HCT116 (cell line): ENCODE results near the gene DLG5. TPM values are rescaled to one million over a fixed set of nuclear protein-coding genes. Genes with fewer than 3 reads are reported as not detected.

Source experiments
- ATAC-seq: fragments of 200-7000 bp; cut with Tn5 transposase; 2 replicates; pipeline ENCODE4 v1.9.1; 2020; ENCODE audit warnings: mild to moderate bottlenecking, moderate library complexity
- BruUV-seq: library from RNA; stranded (reverse); fragments of 400-500 nt; replicated peaks from 2 replicates; lab custom pipeline; 2021; lab: Mats Ljungman, UMichigan
- CTCF ChIA-PET: fragments of 300-600 bp; sonication (Branson Sonifier 250); formaldehyde crosslinking; loops from one replicate; lab custom pipeline; 2021; ENCODE audit warnings: antibody characterized with exemption; lab: Charles Lee
- POLR2A ChIA-PET: fragments of 300-600, 350-600 bp; sonication (Branson Sonifier 250); formaldehyde crosslinking; loops from one replicate; lab custom pipeline; 2021; ENCODE audit warnings: antibody characterized with exemption; lab: Charles Lee
- RAD21 ChIA-PET, 2 experiments: fragments of 300-600 bp; sonication (Branson Sonifier 250); formaldehyde crosslinking; loops; one replicate each; lab custom pipeline; 2023; ENCODE audit warnings: low total read pairs in 2 of 2; ENCODE audit not compliant: uncharacterized antibody in 2 of 2, unreplicated experiment in 2 of 2, low non-redundant PET in 1 of 2; lab: Charles Lee
- DNase-seq: peaks from one replicate; pipeline ENCODE4 v3.0.0-alpha.2; 2010; ENCODE audit warnings: low read depth, low spot score
- H2AFZ ChIP-seq: fragments of 200-600 bp; shearing (Covaris generic), sonication (generic); 2 replicates; pipeline ENCODE4 v1.6.1; 2017; ENCODE audit warnings: low read depth, mixed run types, mixed read lengths, antibody characterized with exemption, low read length; ENCODE audit not compliant: poor library complexity, severe bottlenecking
- H3K27ac ChIP-seq: 2 replicates; pipeline ENCODE4 v1.5.1; 2012; ENCODE audit warnings: low read depth, low read length
- H3K27me3 ChIP-seq: fragments of 200-600 bp; sonication (generic); 2 replicates; pipeline ENCODE4 v1.6.1; 2016; ENCODE audit warnings: mixed run types, low read length, mixed read lengths; ENCODE audit not compliant: insufficient read depth
- H3K36me3 ChIP-seq, 2 experiments: fragments of 200-500 bp in 1 of 2; fragments of 200-600 bp in 1 of 2; sonication (Bioruptor generic) in 1 of 2; sonication (generic) in 1 of 2; 2 replicates each; pipeline versions ENCODE4 v1.5.1 to v1.6.1; 2014 to 2016; ENCODE audit warnings: low read length in 2 of 2, inconsistent platforms in 1 of 2, mixed read lengths in 1 of 2, mixed run types in 1 of 2; ENCODE audit not compliant: insufficient read depth in 2 of 2, control insufficient read depth in 1 of 2
- H3K4me1 ChIP-seq, 2 experiments: fragments of 200-600 bp in 1 of 2; sonication (generic) in 1 of 2; 2 replicates each; pipeline versions ENCODE4 v1.5.1 to v1.6.1; 2012 to 2017; ENCODE audit warnings: low read length in 2 of 2, inconsistent platforms in 1 of 2, mild to moderate bottlenecking in 1 of 2, mixed read lengths in 1 of 2, mixed run types in 1 of 2, moderate library complexity in 1 of 2; ENCODE audit not compliant: insufficient read depth in 2 of 2, control insufficient read depth in 1 of 2
- H3K4me2 ChIP-seq: fragments of 200-600 bp; sonication (generic); 2 replicates; pipeline ENCODE4 v1.6.1; 2017; ENCODE audit warnings: mixed run types, low read length, mixed read lengths
- H3K4me3 ChIP-seq, 2 experiments: fragments of 200-600 bp in 1 of 2; sonication (generic) in 1 of 2; replicated peaks in 1 of 2; 2 replicates each; pipeline ENCODE4 v1.5.1; 2011 to 2016; ENCODE audit warnings: low read length in 2 of 2, control low read depth in 1 of 2, low read depth in 1 of 2, mild to moderate bottlenecking in 1 of 2, mixed read lengths in 1 of 2, mixed run types in 1 of 2
- H3K79me2 ChIP-seq: fragments of 200-600 bp; sonication (generic); 2 replicates; pipeline ENCODE4 v1.6.1; 2017; ENCODE audit warnings: mild to moderate bottlenecking, mixed run types, low read length, moderate library complexity, mixed read lengths; ENCODE audit not compliant: insufficient read depth
- H3K9ac ChIP-seq: fragments of 200-600 bp; sonication (generic); 2 replicates; pipeline ENCODE4 v1.6.1; 2016; ENCODE audit warnings: low read length, mixed read lengths
- H3K9me2 ChIP-seq: fragments of 200-600 bp; sonication (generic), shearing (Covaris generic); 2 replicates; pipeline ENCODE4 v1.6.1; 2017; ENCODE audit warnings: mixed run types, mild to moderate bottlenecking, moderate library complexity; ENCODE audit not compliant: insufficient read depth
- H3K9me3 ChIP-seq, 2 experiments: fragments of 200-500 bp in 1 of 2; fragments of 200-600 bp in 1 of 2; sonication (Bioruptor generic) in 1 of 2; sonication (generic) in 1 of 2; 2 replicates each; pipeline ENCODE4 v1.6.1; 2014 to 2017; ENCODE audit warnings: low read length in 2 of 2, mixed read lengths in 2 of 2, inconsistent platforms in 1 of 2, low read depth in 1 of 2, mild to moderate bottlenecking in 1 of 2, mixed run types in 1 of 2, moderate library complexity in 1 of 2; ENCODE audit not compliant: control insufficient read depth in 1 of 2, insufficient read depth in 1 of 2
- H4K20me1 ChIP-seq: fragments of 200-600 bp; sonication (generic), shearing (Covaris generic); 2 replicates; pipeline ENCODE4 v1.6.1; 2017; ENCODE audit warnings: mixed run types, mild to moderate bottlenecking, moderate library complexity; ENCODE audit not compliant: insufficient read depth
- ATF3 ChIP-seq: IDR thresholded peaks from 2 replicates; pipeline ENCODE4 v1.6.1; 2012
- CBX3 ChIP-seq: IDR thresholded peaks from 2 replicates; pipeline ENCODE4 v1.6.1; 2012; ENCODE audit warnings: low read depth
- CTCF ChIP-seq, 3 experiments: fragments of 200-600 bp in 1 of 3; sonication (generic) in 1 of 3; IDR thresholded peaks in 2 of 3; conservative IDR thresholded peaks in 1 of 3; 2 replicates each; pipeline ENCODE4 v1.5.1; 2012 to 2017; ENCODE audit warnings: low read depth in 2 of 3, low read length in 2 of 3, antibody characterized with exemption in 1 of 3, borderline replicate concordance in 1 of 3, control low read depth in 1 of 3, mild to moderate bottlenecking in 1 of 3, mixed read lengths in 1 of 3, mixed run types in 1 of 3, moderate library complexity in 1 of 3; ENCODE audit not compliant: insufficient read depth in 1 of 3
- ELF1 ChIP-seq: IDR thresholded peaks from 2 replicates; pipeline ENCODE4 v1.6.1; 2012; ENCODE audit warnings: low read depth, borderline replicate concordance
- EZH2 ChIP-seq: fragments of 200-600 bp; sonication (generic); IDR thresholded peaks from 2 replicates; pipeline ENCODE4 v1.6.1; 2017; ENCODE audit warnings: antibody characterized with exemption, mixed run types
- EZH2phosphoT487 ChIP-seq: fragments of 200-600 bp; IDR thresholded peaks from 2 replicates; pipeline ENCODE4 v1.6.1; 2018; ENCODE audit warnings: antibody characterized with exemption, borderline replicate concordance
- JUND ChIP-seq: IDR thresholded peaks from 2 replicates; pipeline ENCODE4 v1.6.1; 2012
- POLR2A ChIP-seq: IDR thresholded peaks from 2 replicates; pipeline ENCODE4 v1.7.0; 2011; ENCODE audit warnings: borderline replicate concordance; ENCODE audit not compliant: insufficient read depth, insufficient read length; ENCODE audit errors: extremely low read depth
- POLR2AphosphoS5 ChIP-seq: IDR thresholded peaks from 2 replicates; pipeline ENCODE4 v1.6.1; 2011; ENCODE audit warnings: mild to moderate bottlenecking, low read depth, low read length, moderate library complexity
- RAD21 ChIP-seq: IDR thresholded peaks from 2 replicates; pipeline ENCODE4 v1.6.1; 2012; ENCODE audit warnings: low read depth, mild to moderate bottlenecking
- REST ChIP-seq: IDR thresholded peaks from 2 replicates; pipeline ENCODE4 v1.6.1; 2012; ENCODE audit warnings: low read depth
- SIN3A ChIP-seq: IDR thresholded peaks from 2 replicates; pipeline ENCODE4 v1.6.1; 2012; ENCODE audit warnings: low read depth
- SP1 ChIP-seq: IDR thresholded peaks from 2 replicates; pipeline ENCODE4 v1.6.1; 2012; ENCODE audit warnings: low read depth
- SRF ChIP-seq: IDR thresholded peaks from 2 replicates; pipeline ENCODE4 v1.6.1; 2012; ENCODE audit warnings: low read depth
- TCF7L2 ChIP-seq: IDR thresholded peaks from 2 replicates; pipeline ENCODE4 v1.7.0; 2011; ENCODE audit warnings: borderline replicate concordance, inconsistent platforms; ENCODE audit not compliant: insufficient read depth, insufficient read length; ENCODE audit errors: extremely low read depth
- YY1 ChIP-seq: IDR thresholded peaks from 2 replicates; pipeline ENCODE4 v1.6.1; 2011; ENCODE audit warnings: low read length, low read depth, moderate library complexity, mild to moderate bottlenecking; ENCODE audit not compliant: insufficient replicate concordance; ENCODE audit errors: extremely low read depth
- ZFX ChIP-seq: fragments of 450-650 bp; IDR thresholded peaks from 2 replicates; pipeline ENCODE4 v1.6.1; 2017
- intact Hi-C: fragments of 100-400 bp; cut with micrococcal nuclease; formaldehyde crosslinking; loops from 2 replicates; pipeline ENCODE4 v1.10.0; 2022
- total RNA-seq: library from RNA; stranded (reverse); gene quantifications from one replicate; pipeline ENCODE4 v1.2.1, GENCODE V29; 2021; ENCODE audit not compliant: unreplicated experiment

Gene DLG5
- total RNA-seq, 1 experiment from 2014 or later: 44.8 TPM

- H3K9ac ChIP-seq: no peak overlapping the region
- CTCF ChIA-PET: no interaction called here
- H3K4me3 ChIP-seq: no peak overlapping the region
- intact Hi-C loops: no loop called here
- no peaks in the 10 kb centered on the region for H3K36me3 ChIP-seq
- no peaks in the 10 kb centered on the region for H3K4me1 ChIP-seq
- no peaks in the 10 kb centered on the region for H3K9me3 ChIP-seq
- RAD21 ChIA-PET: no interaction called here
- H3K79me2 ChIP-seq: no peaks in the 10 kb centered on the region
- POLR2A ChIA-PET: interaction anchor here (0.7 kb wide), 1 partner anchor 582 kb away, joined by 4 read pairs; no protein-coding TSS in a partner anchor
- no TSS peak for BruUV-seq
- no peak for DNase-seq
- no peak for ATAC-seq
- no peak overlapping the region for H3K4me2 ChIP-seq
- TF ChIP-seq ATF3 (no peak), REST (no peak), ZFX (no peak)
- no peaks in the 10 kb centered on the region for H3K9me2 ChIP-seq
- no peaks in the 10 kb centered on the region for H3K27me3 ChIP-seq
- no peak overlapping the region for H3K27ac ChIP-seq
- H2AFZ ChIP-seq: no peak overlapping the region
- no peaks in the 10 kb centered on the region for H4K20me1 ChIP-seq
These were observed 182.3 kb downstream of the DLG5 start for GRCh38 chr10:77744245-77744644.

- Histone ChIP-seq H3K36me3 (no peaks in the 10 kb centered on the region), H3K9me3 (no peaks in the 10 kb centered on the region), H3K4me1 (peaks cover 0 to 7% of the 10 kb centered on the region in 2 experiments; a peak in 2 of 4 replicates), H3K27ac (no peak overlapping the region), H4K20me1 (no peaks in the 10 kb centered on the region), H3K9ac (no peak overlapping the region), H3K79me2 (no peaks in the 10 kb centered on the region), H3K4me2 (no peak overlapping the region), H2AFZ (no peak overlapping the region), H3K27me3 (no peaks in the 10 kb centered on the region), H3K9me2 (no peaks in the 10 kb centered on the region), H3K4me3 (no peak overlapping the region)
- intact Hi-C loops: no loop called here
- ChIA-PET POLR2A (no interaction called here), RAD21 (no interaction called here), CTCF (no interaction called here)
- DNase-seq: no peak
- ATAC-seq: no peak
- BruUV-seq: no TSS peak
- TF ChIP-seq SIN3A (no peak), POLR2AphosphoS5 (no peak), EZH2 (no peak), JUND (no peak), CBX3 (no peak), RAD21 (no peak), SP1 (no peak), CTCF (IDR thresholded peaks at IDR 0.05 in 2 of 3, conservative IDR thresholded peaks at IDR 0.05 in 1 of 3; ENCODE audit: borderline replicate concordance in 1 of 3, insufficient read depth in 1 of 3, low read depth in 2 of 3, low read length in 2 of 3) (no peak), POLR2A (no peak), SRF (no peak), ELF1 (no peak), TCF7L2 (no peak), ATF3 (no peak), EZH2phosphoT487 (no peak), YY1 (no peak)
These were observed 184.4 kb downstream of the DLG5 start for GRCh38 chr10:77742172-77742571.
